Measurements from ENCODE around the gene TJP1.
"Not testable (repeated sequence)": the region's sequence is repeated elsewhere in the genome, so short reads cannot be mapped to it uniquely, and the experiment has no call there.

DNA sequence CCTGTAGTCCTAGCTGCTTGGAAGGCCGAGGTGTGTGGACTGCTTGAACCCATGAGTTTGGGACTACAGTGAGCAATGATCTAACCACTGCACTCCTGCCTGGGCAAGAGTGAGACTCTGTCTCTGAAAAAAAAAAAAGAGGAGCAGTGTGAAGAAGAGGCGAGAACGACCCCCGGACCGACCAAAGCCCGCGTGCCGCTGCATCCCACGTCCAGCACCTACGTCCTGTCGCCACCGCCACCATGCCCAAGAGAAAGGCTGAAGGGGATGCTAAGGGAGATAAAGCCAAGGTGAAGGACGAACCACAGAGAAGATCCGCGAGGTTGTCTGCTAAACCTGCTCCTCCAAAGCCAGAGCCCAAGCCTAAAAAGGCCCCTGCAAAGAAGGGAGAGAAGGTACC, 91.8 kb downstream of the TJP1 start:
- TF ChIP-seq, protein P1, sequence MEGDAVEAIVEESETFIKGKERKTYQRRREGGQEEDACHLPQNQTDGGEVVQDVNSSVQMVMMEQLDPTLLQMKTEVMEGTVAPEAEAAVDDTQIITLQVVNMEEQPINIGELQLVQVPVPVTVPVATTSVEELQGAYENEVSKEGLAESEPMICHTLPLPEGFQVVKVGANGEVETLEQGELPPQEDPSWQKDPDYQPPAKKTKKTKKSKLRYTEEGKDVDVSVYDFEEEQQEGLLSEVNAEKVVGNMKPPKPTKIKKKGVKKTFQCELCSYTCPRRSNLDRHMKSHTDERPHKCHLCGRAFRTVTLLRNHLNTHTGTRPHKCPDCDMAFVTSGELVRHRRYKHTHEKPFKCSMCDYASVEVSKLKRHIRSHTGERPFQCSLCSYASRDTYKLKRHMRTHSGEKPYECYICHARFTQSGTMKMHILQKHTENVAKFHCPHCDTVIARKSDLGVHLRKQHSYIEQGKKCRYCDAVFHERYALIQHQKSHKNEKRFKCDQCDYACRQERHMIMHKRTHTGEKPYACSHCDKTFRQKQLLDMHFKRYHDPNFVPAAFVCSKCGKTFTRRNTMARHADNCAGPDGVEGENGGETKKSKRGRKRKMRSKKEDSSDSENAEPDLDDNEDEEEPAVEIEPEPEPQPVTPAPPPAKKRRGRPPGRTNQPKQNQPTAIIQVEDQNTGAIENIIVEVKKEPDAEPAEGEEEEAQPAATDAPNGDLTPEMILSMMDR (IDR thresholded peaks at IDR 0.05), result not testable (repeated sequence)
- not testable (repeated sequence) for TF ChIP-seq ZFX (IDR thresholded peaks at IDR 0.05; ENCODE audit: borderline replicate concordance)

Measured in 22Rv1 (cell line).